HCT116 (cell line): ENCODE data around the gene CKMT2. TPM values are rescaled to one million over a fixed set of nuclear protein-coding genes. Genes with fewer than 3 reads are reported as not detected.

Experiments used
- ATAC-seq: fragments of 200-7000 bp; cut with Tn5 transposase; 2 replicates; pipeline ENCODE4 v1.9.1; 2020; ENCODE audit warnings: mild to moderate bottlenecking, moderate library complexity
- BruUV-seq: library from RNA; stranded (reverse); fragments of 400-500 nt; replicated peaks from 2 replicates; lab custom pipeline; 2021; lab: Mats Ljungman, UMichigan
- CTCF ChIA-PET: fragments of 300-600 bp; sonication (Branson Sonifier 250); formaldehyde crosslinking; loops from one replicate; lab custom pipeline; 2021; ENCODE audit warnings: antibody characterized with exemption; lab: Charles Lee
- POLR2A ChIA-PET: fragments of 300-600, 350-600 bp; sonication (Branson Sonifier 250); formaldehyde crosslinking; loops from one replicate; lab custom pipeline; 2021; ENCODE audit warnings: antibody characterized with exemption; lab: Charles Lee
- RAD21 ChIA-PET, 2 experiments: fragments of 300-600 bp; sonication (Branson Sonifier 250); formaldehyde crosslinking; loops; one replicate each; lab custom pipeline; 2023; ENCODE audit warnings: low total read pairs in 2 of 2; ENCODE audit not compliant: uncharacterized antibody in 2 of 2, unreplicated experiment in 2 of 2, low non-redundant PET in 1 of 2; lab: Charles Lee
- DNase-seq: peaks from one replicate; pipeline ENCODE4 v3.0.0-alpha.2; 2010; ENCODE audit warnings: low read depth, low spot score
- H2AFZ ChIP-seq: fragments of 200-600 bp; shearing (Covaris generic), sonication (generic); 2 replicates; pipeline ENCODE4 v1.6.1; 2017; ENCODE audit warnings: low read depth, mixed run types, mixed read lengths, antibody characterized with exemption, low read length; ENCODE audit not compliant: poor library complexity, severe bottlenecking
- H3K27ac ChIP-seq: 2 replicates; pipeline ENCODE4 v1.5.1; 2012; ENCODE audit warnings: low read depth, low read length
- H3K27me3 ChIP-seq: fragments of 200-600 bp; sonication (generic); 2 replicates; pipeline ENCODE4 v1.6.1; 2016; ENCODE audit warnings: mixed run types, low read length, mixed read lengths; ENCODE audit not compliant: insufficient read depth
- H3K36me3 ChIP-seq, 2 experiments: fragments of 200-500 bp in 1 of 2; fragments of 200-600 bp in 1 of 2; sonication (Bioruptor generic) in 1 of 2; sonication (generic) in 1 of 2; 2 replicates each; pipeline versions ENCODE4 v1.5.1 to v1.6.1; 2014 to 2016; ENCODE audit warnings: low read length in 2 of 2, inconsistent platforms in 1 of 2, mixed read lengths in 1 of 2, mixed run types in 1 of 2; ENCODE audit not compliant: insufficient read depth in 2 of 2, control insufficient read depth in 1 of 2
- H3K4me1 ChIP-seq, 2 experiments: fragments of 200-600 bp in 1 of 2; sonication (generic) in 1 of 2; 2 replicates each; pipeline versions ENCODE4 v1.5.1 to v1.6.1; 2012 to 2017; ENCODE audit warnings: low read length in 2 of 2, inconsistent platforms in 1 of 2, mild to moderate bottlenecking in 1 of 2, mixed read lengths in 1 of 2, mixed run types in 1 of 2, moderate library complexity in 1 of 2; ENCODE audit not compliant: insufficient read depth in 2 of 2, control insufficient read depth in 1 of 2
- H3K4me2 ChIP-seq: fragments of 200-600 bp; sonication (generic); 2 replicates; pipeline ENCODE4 v1.6.1; 2017; ENCODE audit warnings: mixed run types, low read length, mixed read lengths
- H3K4me3 ChIP-seq, 2 experiments: fragments of 200-600 bp in 1 of 2; sonication (generic) in 1 of 2; replicated peaks in 1 of 2; 2 replicates each; pipeline ENCODE4 v1.5.1; 2011 to 2016; ENCODE audit warnings: low read length in 2 of 2, control low read depth in 1 of 2, low read depth in 1 of 2, mild to moderate bottlenecking in 1 of 2, mixed read lengths in 1 of 2, mixed run types in 1 of 2
- H3K79me2 ChIP-seq: fragments of 200-600 bp; sonication (generic); 2 replicates; pipeline ENCODE4 v1.6.1; 2017; ENCODE audit warnings: mild to moderate bottlenecking, mixed run types, low read length, moderate library complexity, mixed read lengths; ENCODE audit not compliant: insufficient read depth
- H3K9ac ChIP-seq: fragments of 200-600 bp; sonication (generic); 2 replicates; pipeline ENCODE4 v1.6.1; 2016; ENCODE audit warnings: low read length, mixed read lengths
- H3K9me2 ChIP-seq: fragments of 200-600 bp; sonication (generic), shearing (Covaris generic); 2 replicates; pipeline ENCODE4 v1.6.1; 2017; ENCODE audit warnings: mixed run types, mild to moderate bottlenecking, moderate library complexity; ENCODE audit not compliant: insufficient read depth
- H3K9me3 ChIP-seq, 2 experiments: fragments of 200-500 bp in 1 of 2; fragments of 200-600 bp in 1 of 2; sonication (Bioruptor generic) in 1 of 2; sonication (generic) in 1 of 2; 2 replicates each; pipeline ENCODE4 v1.6.1; 2014 to 2017; ENCODE audit warnings: low read length in 2 of 2, mixed read lengths in 2 of 2, inconsistent platforms in 1 of 2, low read depth in 1 of 2, mild to moderate bottlenecking in 1 of 2, mixed run types in 1 of 2, moderate library complexity in 1 of 2; ENCODE audit not compliant: control insufficient read depth in 1 of 2, insufficient read depth in 1 of 2
- H4K20me1 ChIP-seq: fragments of 200-600 bp; sonication (generic), shearing (Covaris generic); 2 replicates; pipeline ENCODE4 v1.6.1; 2017; ENCODE audit warnings: mixed run types, mild to moderate bottlenecking, moderate library complexity; ENCODE audit not compliant: insufficient read depth
- CBX3 ChIP-seq: IDR thresholded peaks from 2 replicates; pipeline ENCODE4 v1.6.1; 2012; ENCODE audit warnings: low read depth
- CEBPB ChIP-seq: IDR thresholded peaks from 2 replicates; pipeline ENCODE4 v1.6.1; 2012; ENCODE audit warnings: low read depth
- ELF1 ChIP-seq: IDR thresholded peaks from 2 replicates; pipeline ENCODE4 v1.6.1; 2012; ENCODE audit warnings: low read depth, borderline replicate concordance
- EZH2phosphoT487 ChIP-seq: fragments of 200-600 bp; IDR thresholded peaks from 2 replicates; pipeline ENCODE4 v1.6.1; 2018; ENCODE audit warnings: antibody characterized with exemption, borderline replicate concordance
- FOSL1 ChIP-seq: IDR thresholded peaks from 2 replicates; pipeline ENCODE4 v1.6.1; 2012; ENCODE audit warnings: low read depth
- JUND ChIP-seq: IDR thresholded peaks from 2 replicates; pipeline ENCODE4 v1.6.1; 2012
- MAX ChIP-seq: IDR thresholded peaks from 2 replicates; pipeline ENCODE4 v1.6.1; 2012
- POLR2A ChIP-seq: IDR thresholded peaks from 2 replicates; pipeline ENCODE4 v1.7.0; 2011; ENCODE audit warnings: borderline replicate concordance; ENCODE audit not compliant: insufficient read depth, insufficient read length; ENCODE audit errors: extremely low read depth
- RAD21 ChIP-seq: IDR thresholded peaks from 2 replicates; pipeline ENCODE4 v1.6.1; 2012; ENCODE audit warnings: low read depth, mild to moderate bottlenecking
- SIN3A ChIP-seq: IDR thresholded peaks from 2 replicates; pipeline ENCODE4 v1.6.1; 2012; ENCODE audit warnings: low read depth
- SP1 ChIP-seq: IDR thresholded peaks from 2 replicates; pipeline ENCODE4 v1.6.1; 2012; ENCODE audit warnings: low read depth
- SRF ChIP-seq: IDR thresholded peaks from 2 replicates; pipeline ENCODE4 v1.6.1; 2012; ENCODE audit warnings: low read depth
- TCF7L2 ChIP-seq: IDR thresholded peaks from 2 replicates; pipeline ENCODE4 v1.7.0; 2011; ENCODE audit warnings: borderline replicate concordance, inconsistent platforms; ENCODE audit not compliant: insufficient read depth, insufficient read length; ENCODE audit errors: extremely low read depth
- YY1 ChIP-seq: IDR thresholded peaks from 2 replicates; pipeline ENCODE4 v1.6.1; 2011; ENCODE audit warnings: low read length, low read depth, moderate library complexity, mild to moderate bottlenecking; ENCODE audit not compliant: insufficient replicate concordance; ENCODE audit errors: extremely low read depth
- ZNF274 ChIP-seq: fragments of 200-500 bp; sonication (Bioruptor generic); IDR thresholded peaks from 2 replicates; pipeline ENCODE4 v1.6.1; 2014; ENCODE audit warnings: mild to moderate bottlenecking, low read depth, low read length, inconsistent platforms
- intact Hi-C: fragments of 100-400 bp; cut with micrococcal nuclease; formaldehyde crosslinking; loops from 2 replicates; pipeline ENCODE4 v1.10.0; 2022
- total RNA-seq: library from RNA; stranded (reverse); gene quantifications from one replicate; pipeline ENCODE4 v1.2.1, GENCODE V29; 2021; ENCODE audit not compliant: unreplicated experiment
- TF ChIP-seq, protein P1 (sequence below): IDR thresholded peaks from 2 replicates; pipeline ENCODE4 v1.6.1; 2012; ENCODE audit warnings: low read depth
- TF ChIP-seq, protein P2 (sequence below): IDR thresholded peaks from 2 replicates; pipeline ENCODE4 v1.6.1; 2012

CKMT2 gene
- total RNA-seq, 1 experiment from 2014 or later = not detected

GRCh38 chr5:81219389-81219788, 13.7 kb upstream of the CKMT2 start:
- ChIA-PET CTCF (interaction anchor here (0.5 kb wide), 1 partner anchor 1075 kb away, joined by 3 read pairs; no protein-coding TSS in a partner anchor), RAD21 (no interaction called here), POLR2A (no interaction called here)
- Histone ChIP-seq H3K4me2 (no peak overlapping the region), H3K9ac (no peak overlapping the region), H3K27me3 (no peaks in the 10 kb centered on the region), H3K4me1 (no peaks in the 10 kb centered on the region), H3K9me2 (no peaks in the 10 kb centered on the region), H3K79me2 (no peaks in the 10 kb centered on the region), H3K4me3 (no peak overlapping the region), H3K27ac (no peak overlapping the region), H4K20me1 (no peaks in the 10 kb centered on the region), H3K36me3 (no peaks in the 10 kb centered on the region), H2AFZ (no peak overlapping the region), H3K9me3 (no peaks in the 10 kb centered on the region)
- no TSS peak for BruUV-seq
- ATAC-seq (no peak), DNase-seq (no peak)
- TF ChIP-seq SP1 (no peak), CEBPB (no peak), ZNF274 (no peak)
- intact Hi-C loops = no loop called here

- H3K4me2 ChIP-seq = no peak overlapping the region
- ChIA-PET POLR2A (no interaction called here), CTCF (no interaction called here), RAD21 (no interaction called here)
- no peaks in the 10 kb centered on the region for H3K9me2 ChIP-seq
- H3K9ac ChIP-seq = no peak overlapping the region
- no peak for ATAC-seq
- H3K4me1 ChIP-seq = no peaks in the 10 kb centered on the region
- no peak overlapping the region for H3K27ac ChIP-seq
- H3K9me3 ChIP-seq = no peaks in the 10 kb centered on the region
- no TSS peak for BruUV-seq
- no peaks in the 10 kb centered on the region for H3K36me3 ChIP-seq
- intact Hi-C loops = no loop called here
- H4K20me1 ChIP-seq = no peaks in the 10 kb centered on the region
- no peak for DNase-seq
- H3K27me3 ChIP-seq = no peaks in the 10 kb centered on the region
- no peak overlapping the region for H2AFZ ChIP-seq
- H3K4me3 ChIP-seq = no peak overlapping the region
- H3K79me2 ChIP-seq = no peaks in the 10 kb centered on the region
- TF ChIP-seq, protein P1, sequence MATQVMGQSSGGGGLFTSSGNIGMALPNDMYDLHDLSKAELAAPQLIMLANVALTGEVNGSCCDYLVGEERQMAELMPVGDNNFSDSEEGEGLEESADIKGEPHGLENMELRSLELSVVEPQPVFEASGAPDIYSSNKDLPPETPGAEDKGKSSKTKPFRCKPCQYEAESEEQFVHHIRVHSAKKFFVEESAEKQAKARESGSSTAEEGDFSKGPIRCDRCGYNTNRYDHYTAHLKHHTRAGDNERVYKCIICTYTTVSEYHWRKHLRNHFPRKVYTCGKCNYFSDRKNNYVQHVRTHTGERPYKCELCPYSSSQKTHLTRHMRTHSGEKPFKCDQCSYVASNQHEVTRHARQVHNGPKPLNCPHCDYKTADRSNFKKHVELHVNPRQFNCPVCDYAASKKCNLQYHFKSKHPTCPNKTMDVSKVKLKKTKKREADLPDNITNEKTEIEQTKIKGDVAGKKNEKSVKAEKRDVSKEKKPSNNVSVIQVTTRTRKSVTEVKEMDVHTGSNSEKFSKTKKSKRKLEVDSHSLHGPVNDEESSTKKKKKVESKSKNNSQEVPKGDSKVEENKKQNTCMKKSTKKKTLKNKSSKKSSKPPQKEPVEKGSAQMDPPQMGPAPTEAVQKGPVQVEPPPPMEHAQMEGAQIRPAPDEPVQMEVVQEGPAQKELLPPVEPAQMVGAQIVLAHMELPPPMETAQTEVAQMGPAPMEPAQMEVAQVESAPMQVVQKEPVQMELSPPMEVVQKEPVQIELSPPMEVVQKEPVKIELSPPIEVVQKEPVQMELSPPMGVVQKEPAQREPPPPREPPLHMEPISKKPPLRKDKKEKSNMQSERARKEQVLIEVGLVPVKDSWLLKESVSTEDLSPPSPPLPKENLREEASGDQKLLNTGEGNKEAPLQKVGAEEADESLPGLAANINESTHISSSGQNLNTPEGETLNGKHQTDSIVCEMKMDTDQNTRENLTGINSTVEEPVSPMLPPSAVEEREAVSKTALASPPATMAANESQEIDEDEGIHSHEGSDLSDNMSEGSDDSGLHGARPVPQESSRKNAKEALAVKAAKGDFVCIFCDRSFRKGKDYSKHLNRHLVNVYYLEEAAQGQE = no peak
- TF ChIP-seq MAX = no peak
- no peak for TF ChIP-seq SIN3A
- no peak for TF ChIP-seq RAD21
- no peak for TF ChIP-seq EZH2phosphoT487
- TF ChIP-seq ELF1 = no peak
- TF ChIP-seq CBX3 = no peak
- TF ChIP-seq CEBPB = no peak
- no peak for TF ChIP-seq TCF7L2
- TF ChIP-seq SRF = no peak
- no peak for TF ChIP-seq YY1
- no peak for TF ChIP-seq FOSL1
- no peak for TF ChIP-seq POLR2A
- TF ChIP-seq, protein P2, sequence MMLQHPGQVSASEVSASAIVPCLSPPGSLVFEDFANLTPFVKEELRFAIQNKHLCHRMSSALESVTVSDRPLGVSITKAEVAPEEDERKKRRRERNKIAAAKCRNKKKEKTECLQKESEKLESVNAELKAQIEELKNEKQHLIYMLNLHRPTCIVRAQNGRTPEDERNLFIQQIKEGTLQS = no peak
- no peak for TF ChIP-seq JUND
Observed at GRCh38 chr5:81222285-81222684, 10.8 kb upstream of the CKMT2 start.
